GM18907 (cell line): ENCODE data around the gene PRSS50.
"Not testable (repeated sequence)": the region's sequence is repeated elsewhere in the genome, so short reads cannot be mapped to it uniquely, and the experiment has no call there.

Source experiments
- ATAC-seq: cut with Tn5 transposase; IDR thresholded peaks from one replicate; pipeline ENCODE4 v1.9.1; 2021; ENCODE audit warnings: mild to moderate bottlenecking, moderate library complexity; ENCODE audit not compliant: unreplicated experiment

Gene PRSS50

DNA sequence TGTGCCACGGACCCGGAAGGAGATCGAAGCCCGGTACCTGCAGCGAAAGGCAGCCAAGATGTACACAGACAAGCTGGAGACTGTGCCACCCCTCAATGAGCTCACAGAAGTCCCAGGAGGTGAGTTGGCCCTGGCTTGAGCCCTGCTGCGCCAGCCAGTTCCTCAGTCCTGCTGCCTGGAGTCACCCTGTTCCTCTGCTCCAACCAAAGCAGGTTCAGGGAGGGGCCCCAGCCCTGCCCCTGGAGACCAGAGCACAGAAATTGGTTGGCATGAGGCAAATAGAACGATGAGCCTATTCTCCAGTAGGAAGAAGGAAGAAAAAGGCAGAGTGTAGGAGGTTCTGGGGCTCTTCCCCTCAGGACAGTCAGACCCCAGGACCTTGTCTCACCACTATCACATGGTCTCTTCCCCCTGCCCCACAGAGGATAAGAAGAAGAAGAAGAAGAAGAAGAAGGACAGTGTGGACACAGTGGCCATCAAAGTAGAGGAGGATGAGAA lies 8.5 kb downstream of the PRSS50 start:
- no peak for ATAC-seq

DNA sequence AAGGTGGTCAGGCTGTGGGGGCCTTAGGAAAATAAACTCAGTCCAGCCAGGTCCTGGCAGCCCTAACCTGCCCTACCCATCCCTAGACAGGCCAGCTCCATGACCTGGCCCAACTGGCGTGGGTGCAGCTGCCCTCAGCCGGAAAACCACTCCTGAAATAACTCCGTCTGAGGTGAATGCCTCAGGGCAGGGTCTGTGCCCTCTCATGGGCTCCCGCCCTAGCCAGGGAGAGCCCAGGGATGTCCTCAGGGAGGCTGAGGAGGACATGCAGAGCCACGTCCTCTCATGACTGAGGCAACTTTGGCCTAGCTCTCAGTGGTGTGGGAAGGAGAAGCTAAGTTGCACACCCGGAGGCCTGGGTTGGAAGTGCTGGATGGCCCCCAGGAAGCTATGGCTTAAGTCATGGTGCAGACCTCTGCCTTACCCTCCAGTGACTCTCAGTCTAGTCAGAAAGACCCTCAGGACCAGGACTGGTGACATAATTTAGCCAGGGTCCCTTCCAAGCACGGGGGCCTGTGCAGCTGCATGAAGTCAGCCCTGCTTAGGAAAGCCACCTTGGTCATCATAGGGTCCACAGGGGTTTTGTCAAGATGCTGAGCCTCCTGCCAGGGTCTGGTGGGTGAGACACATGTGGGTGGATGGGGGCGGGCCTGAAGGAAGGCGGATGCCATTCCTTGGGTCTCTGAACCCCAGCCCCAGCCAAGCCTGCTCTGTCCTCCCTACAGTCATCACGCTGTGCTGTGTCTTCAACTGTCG lies 9.1 kb downstream of the PRSS50 start:
- no peak for ATAC-seq

DNA sequence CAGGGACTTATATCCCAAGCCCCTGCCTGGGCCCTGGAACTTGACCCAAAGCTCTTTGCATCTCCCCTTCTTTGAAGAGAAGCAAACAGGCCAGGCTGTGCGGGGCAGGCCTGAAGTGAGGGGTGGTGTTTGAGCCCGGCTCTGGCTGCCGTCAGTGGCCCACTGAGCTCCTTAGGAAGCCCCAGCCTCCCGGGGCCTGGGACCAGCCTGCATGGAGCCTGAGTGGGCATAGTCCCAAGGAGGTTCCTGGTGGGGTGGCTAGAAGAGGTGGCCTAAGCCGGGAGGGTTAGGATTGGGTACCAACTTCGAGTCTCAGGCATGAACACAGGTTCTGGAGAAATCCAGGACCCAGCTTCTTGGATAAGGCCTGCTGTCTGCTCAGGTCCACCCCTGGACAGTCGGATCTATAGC lies 10.1 kb downstream of the PRSS50 start:
- no peak for ATAC-seq

DNA sequence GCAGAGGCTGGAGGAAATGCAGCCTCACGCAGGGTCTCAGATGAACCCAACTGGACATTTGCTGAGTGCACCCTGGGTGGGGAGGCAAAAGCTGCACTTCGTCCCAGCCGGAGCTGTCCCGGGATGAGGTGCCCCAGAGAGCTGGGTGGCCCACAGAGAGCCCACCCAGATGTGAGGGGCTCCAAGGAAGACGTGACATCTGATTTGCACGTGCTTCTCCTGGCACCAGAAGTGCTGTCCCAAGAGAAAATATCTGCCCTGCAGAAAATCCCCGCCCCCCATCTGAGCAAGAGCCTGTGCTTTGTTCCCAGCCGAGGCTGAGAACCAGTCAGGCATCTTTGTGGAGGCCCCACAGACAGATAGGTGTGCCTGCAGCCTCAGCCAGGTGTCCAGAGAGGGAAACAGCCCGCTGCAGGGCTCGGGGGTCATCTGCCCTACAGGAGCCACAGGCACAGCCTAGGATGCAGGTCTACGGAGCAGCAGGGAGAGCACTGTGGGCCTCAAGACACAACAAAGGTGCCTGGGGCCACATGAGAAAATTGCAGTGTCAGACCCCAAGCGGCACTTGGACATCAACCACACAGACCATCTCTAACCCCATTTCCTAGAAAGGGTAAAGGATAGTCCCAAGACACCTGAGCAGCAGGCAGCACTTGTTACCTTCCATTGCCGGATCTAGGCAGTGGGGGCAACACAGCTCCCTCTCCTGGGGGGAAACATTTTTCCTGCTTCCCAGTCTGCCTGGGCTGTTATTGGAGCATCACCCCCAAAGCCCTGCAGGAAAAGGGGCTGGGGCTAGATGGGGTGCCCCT lies 10.7 kb downstream of the PRSS50 start:
- no peak for ATAC-seq

DNA sequence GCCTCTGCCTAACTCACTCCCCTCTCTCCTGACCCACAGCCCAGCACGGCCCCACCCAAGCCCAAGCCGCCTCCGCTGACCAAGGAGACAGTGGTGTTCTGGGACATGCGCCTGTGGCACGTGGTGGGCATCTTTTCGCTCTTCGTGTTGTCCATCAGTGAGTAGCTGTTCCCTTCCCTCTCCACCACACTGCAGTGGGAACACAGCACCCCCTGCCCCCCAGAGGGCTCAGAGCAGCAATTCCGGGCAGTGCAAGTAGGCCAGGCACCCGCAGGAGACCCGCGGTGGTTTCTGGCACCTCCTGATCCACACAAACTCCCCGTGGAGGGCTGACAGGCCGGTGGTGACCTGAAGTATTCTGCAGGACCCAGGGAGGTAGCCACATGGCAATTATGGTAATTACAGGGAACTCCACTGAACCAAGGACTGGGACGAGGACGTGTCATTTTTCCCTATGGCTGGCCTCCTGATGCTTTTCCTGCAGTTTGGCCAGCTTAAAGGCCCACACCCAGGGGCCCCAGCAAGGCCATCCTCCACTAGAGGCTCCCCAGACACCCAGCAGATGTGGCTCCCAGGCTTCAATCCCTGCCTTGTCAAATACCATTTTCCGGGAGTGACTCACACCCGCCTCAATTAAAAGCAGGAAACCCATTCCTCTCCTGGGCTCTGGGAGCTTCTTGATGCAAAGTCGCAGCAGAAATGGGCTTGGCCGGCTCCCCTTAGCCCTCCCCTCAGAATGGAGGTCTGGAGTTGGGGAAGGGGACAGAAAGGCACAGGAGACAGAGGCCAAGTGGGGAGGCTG lies 11.7 kb downstream of the PRSS50 start:
- ATAC-seq: no peak

DNA sequence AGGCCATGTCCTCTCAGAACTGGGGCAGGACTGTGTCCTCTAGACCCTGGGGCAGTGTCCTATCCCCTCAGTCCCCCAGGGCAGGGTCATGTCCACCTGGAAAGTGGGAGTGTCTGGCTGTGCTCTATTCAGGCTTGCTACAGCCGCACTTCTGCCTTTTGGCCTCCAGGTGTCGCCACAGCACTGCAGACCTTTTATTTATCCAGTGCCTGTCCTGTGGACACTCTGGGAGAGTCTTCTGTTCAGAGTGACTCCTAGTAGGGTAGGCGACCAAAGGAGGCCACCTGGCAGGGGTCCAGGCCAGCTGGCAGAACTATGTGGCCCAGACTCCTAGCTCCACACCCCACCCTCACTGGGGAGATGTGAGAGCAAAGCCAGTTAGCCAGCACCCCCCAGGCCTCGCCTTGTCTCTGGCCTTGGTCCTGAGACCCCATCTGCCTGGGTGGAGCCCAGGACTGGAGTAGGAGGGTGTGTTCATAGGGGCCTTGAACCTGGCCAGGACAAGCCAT lies 12.6 kb downstream of the PRSS50 start:
- no peak for ATAC-seq

DNA sequence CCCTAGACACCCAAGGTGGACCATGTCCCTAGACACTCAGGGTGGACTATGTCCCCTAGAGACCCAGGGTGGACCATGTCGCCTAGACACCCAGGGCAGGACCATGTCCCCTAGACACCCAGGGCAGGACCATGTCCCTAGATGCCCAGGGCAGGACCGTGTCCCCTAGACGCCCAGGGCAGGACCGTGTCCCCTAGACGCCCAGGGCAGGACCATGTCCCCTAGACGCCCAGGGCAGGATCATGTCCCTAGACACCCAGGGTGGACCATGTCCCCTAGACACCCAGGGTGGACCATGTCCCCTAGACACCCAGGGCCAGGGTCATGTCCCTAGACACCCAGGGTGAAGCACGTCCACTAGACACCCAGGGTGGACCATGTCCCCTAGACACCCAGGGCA lies 13.3 kb downstream of the PRSS50 start:
- not testable (repeated sequence) for ATAC-seq

DNA sequence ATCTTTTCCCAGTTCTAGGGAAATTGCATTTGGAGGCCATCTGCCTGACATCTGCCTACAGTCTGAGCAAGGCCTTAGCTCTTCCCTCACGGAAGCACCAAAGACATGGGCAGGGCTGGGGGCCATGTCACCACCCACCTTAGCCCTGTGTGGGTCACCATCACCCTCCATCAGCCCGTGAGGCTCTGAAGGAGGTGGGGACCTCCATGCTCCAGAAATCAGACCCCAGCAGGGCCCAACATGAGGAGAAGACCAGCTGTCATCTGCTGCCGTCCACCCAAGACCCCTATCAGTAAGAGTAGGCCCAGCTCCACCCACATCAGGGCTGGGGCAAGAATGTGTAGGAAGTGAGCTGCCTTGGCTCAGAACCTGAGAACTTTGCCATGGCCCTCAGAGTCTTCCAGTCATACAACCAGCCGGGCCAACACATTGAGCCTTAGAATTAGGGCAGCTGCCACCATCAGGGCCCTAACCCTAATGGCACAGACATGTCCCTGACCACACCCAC lies 14.6 kb downstream of the PRSS50 start:
- no peak for ATAC-seq

DNA sequence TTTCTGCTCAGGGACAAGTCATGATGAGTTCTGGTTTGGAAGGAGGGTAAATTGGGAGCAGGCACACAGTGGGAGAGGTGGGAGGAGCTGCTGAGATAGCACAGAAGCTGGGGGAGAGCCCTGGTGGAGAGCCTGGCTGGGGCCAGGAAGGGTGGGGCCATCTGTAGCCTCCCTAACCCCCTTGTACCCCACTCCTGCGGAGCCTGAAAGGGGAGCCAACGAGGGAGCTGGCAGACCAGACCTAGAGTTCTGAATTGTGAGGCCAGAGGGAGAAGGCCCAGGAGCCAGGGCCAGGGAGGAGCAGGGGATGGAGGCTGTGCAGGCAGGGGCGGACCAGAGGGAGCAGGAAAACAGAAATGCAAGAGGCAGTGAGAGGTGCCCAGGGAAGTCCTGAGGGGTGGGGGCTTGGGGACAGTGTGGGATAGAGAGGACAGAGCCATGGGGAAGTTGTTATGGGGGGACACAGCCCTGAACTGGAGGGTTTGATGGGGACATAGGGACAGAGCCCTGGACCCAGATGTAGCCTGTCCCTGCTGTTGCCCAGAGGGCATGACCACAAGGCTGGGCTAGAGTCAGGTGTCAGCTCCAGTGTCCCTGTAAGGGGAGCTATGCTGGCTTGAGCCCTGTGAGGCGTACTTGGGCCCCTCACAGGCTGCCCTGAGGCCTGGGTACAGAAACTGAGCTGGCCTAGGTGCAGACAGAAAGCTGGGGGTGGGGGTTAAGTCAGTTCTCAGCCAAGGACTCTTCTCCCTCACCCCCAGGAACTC lies 15.2 kb downstream of the PRSS50 start:
- ATAC-seq: no peak

DNA sequence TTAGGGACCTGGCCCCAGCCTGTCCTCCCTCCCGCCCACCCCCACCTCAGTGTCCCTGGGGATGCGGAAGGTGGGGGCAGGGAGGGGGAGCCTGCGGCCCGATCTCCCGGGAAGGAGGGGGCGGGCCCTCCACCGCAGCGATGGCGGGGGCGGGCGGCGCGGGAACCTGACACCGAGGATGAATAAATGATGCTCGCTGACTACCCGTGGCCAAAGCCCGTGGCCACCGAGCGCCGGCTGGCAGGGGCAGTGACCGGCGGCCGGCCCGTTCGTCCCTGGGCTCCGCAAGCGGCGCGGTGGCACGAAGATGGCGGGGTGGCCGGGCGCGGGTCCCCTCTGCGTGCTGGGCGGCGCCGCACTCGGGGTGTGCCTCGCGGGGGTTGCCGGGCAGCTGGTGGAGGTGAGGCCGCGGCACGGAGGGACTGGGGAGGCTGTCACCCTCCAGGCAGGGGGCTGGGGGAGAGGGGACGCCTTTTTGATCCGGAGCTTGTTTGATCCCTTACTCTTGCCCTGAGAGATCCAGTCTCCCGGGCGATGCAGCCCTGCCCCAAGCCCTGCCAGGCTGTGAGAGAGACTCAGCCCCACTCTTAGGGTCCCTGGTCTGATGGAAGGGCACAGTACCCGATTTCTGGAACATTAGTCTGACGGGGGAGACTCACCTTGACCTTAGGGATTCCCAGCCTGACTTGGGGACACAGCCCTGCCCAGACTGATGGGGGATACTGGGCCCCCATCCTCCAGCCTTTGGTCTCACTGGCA lies 16.3 kb downstream of the PRSS50 start, which contains the start of gene TMIE:
TSS of gene TMIE (plus strand) at position 212 of the 759 bp plus-strand sequence. CDS start at position 308, 96 bp downstream.
- no peak for ATAC-seq

DNA sequence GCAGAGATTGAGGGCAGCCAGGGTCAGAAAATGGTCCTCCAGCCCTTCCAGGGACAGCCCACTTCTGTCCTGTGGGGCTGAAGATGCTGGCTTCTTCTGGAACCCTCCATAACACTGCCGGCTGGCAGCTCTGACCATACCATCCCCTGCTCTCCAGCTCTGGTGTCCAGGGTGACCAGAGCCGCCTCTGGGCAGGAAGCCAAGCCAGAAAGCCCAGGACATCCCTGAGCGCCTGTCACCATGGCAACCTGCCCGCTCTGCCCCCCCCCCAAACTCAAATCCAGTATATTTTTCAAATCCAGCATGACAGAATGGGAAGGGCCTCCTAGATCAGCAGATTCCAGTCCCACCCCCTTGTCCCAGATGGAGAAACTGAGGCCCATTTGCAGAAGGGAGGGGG lies 16.9 kb downstream of the PRSS50 start:
- no peak for ATAC-seq

DNA sequence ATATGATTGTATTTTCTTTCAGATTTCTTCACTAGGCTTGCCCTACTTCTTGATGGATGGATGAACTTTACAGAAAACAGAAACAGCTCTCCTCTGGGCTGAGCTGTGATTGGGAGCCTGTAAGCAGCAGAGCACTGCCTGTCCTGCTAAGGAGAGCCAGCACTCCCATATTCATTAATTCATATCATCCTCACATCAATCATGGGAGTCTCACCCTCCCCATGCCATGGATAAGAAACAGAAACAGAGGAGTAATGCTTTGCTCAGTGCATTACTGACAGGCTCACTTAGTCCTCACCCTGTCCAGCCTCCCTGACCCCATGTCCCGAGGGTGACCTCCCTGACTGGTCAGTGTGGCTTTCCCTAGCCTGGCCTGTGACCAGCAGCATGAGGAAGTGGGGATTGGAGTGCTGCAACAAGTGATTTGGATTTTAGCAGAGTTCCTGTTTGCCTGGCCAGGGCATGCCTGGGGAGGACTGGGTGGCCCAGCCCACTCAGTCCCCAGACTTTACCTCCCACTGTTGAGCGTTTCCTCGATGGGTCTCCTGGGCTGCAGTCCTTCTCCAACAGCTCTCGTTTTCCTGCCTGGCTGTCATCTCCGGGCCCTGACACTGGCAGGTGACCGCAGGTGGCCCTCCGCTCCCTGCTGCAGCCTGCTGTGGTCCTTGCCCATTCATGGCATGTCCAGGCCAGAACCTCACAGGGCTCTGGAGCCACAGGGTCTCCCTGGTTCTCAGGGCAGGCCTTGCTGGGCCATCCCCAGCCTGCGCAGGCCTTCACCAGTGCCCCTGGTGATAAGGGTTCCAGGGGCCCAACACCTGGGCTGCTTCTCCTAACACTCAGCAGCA lies 17.8 kb downstream of the PRSS50 start:
- ATAC-seq: no peak

DNA sequence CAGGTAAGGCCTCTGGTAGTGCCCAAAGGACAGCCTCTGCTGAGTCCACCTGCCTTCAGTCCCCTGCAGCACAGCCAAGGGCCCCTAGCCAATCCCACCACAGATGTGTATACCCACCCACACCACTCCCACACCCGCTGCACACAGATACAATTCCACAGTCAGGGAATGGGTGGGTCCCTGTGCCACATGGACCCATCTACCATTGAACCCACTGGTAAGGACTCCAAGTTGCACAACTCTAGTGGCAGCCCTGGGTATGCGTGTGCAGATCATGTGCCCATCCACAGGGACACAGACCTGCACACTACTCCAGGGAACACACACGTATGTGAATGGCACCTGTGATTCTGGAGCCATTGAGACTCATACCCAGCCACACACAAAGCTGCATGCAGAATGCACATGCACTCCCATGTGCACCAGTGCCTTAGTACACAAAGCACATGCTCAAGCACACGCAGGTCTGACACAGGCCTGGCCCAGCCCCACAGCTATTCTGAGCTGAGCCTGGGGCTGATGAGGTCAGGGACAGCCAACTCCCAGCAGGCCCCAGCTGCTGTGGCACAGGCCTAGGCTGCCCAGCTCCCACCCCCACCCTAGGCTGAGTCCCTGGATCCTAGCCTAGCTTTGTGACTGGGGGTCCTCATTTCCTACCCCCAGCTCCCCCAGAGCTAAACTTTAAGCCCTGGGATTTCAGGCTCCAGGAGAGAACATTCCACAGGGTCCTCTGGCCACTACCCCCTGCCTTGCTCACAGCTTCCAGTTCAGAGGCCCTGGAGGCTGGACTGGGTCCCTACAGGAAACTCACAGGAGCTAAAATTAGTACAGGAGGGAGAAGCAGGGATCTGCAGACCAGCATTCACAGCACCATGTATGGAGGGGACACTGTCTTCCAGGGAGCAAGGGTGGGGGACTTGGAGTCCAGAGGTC lies 21.4 kb downstream of the PRSS50 start:
- no peak for ATAC-seq

DNA sequence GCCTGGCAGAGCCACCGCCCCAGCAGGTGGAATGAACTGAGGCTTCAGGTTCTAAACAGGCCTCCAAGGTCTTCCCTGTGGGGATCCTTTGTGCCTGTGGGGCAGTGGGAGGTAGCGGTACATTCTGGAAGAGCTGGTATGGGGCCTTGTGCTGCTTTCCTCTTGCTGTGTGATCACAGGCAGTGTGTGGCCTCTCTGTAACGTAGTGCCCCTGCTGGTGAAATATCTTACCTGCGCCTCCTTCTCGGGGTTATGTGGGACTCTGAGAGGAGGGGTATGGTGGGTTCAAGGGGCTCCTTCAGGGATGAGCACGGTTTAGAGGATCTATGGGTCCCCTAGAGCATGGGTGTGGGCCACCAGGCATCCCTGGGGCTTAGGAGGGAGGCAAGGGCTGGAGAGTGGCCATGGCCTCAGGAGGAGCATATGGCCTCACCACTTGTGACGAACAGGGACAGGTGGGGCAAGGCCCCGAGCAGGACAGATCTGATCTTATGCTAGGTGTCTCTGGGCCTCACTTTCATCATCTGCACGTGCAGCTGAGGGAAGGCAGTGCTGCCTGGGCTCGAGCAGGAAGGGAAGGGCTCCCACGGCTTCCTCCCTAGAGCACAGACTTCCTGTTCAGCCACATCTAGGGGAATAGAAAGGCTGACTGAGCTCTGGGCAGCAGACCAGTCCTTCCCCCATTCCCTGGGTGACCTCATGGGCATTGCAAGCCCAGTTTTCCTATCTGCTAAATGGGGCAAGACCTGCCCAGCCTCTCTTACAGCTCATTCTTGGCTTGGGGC lies 22.3 kb downstream of the PRSS50 start:
- no peak for ATAC-seq

DNA sequence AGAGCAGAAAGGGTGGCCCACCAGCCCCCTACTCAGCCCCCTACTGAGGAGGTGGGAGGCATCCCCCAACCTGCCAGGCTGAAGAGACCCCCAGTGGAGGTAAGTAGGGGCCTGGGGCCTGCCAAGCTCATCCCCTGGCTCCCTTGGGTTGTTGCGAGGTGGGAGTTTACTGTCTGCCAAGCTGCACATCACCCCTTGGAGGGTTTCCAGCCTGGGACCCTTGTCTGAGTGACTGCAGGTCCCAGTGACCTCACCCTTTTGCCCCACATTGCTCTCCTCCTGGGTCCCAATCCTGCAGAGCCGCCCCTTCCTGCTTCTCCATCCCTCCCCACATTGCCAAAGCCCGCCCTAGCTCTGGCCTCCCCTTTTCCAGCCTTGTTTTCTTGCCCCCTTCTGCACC lies 23.1 kb downstream of the PRSS50 start:
- no peak for ATAC-seq

DNA sequence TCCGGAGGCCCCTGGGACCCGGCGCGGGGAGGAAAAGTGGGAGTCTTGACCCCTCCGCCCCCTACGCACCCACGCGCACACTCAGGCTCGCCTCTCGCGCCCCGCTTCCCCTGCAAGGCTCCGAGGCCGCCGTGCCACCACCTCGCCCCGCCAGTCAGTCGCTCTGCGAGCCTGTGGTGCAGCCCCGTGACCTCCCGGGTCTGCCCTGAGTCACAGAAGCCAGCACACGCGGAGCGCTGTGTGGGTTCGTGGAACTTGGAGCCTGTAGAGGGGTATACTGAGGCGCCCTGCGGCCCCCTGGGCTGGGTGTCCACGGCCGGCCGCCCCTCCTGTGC lies 23.8 kb downstream of the PRSS50 start:
- ATAC-seq: no peak
